ENCODE data around the gene HSPD1. TPM values are rescaled to one million over a fixed set of nuclear protein-coding genes. Genes with fewer than 3 reads are reported as not detected.
A peak's percentile ranks its signal among the peaks of the same experiment; 100 is the strongest.
"Not testable (repeated sequence)": the region's sequence is repeated elsewhere in the genome, so short reads cannot be mapped to it uniquely, and the experiment has no call there.

HSPD1 gene
- total RNA-seq, 1 donor from 2014 or later, result 322 TPM

GRCh38 chr2:197496695-197497094 is 2.9 kb downstream of the HSPD1 start:
- no peak for DNase-seq

- DNase-seq, result no peak
Measured at GRCh38 chr2:197495433-197496134, 4.1 kb downstream of the HSPD1 start.

- DNase-seq, result no peak
Measured at GRCh38 chr2:197487385-197487784, 12.3 kb downstream of the HSPD1 start.

GRCh38 chr2:197486175-197486574 is 13.5 kb downstream of the HSPD1 start:
- no peak for DNase-seq

- not testable (repeated sequence) for DNase-seq
Measured at GRCh38 chr2:197484248-197484647, 15.4 kb downstream of the HSPD1 start.

GRCh38 chr2:197480165-197481036 is 19.2 kb downstream of the HSPD1 start:
- DNase-seq, result no peak

- no peak for DNase-seq
Measured at GRCh38 chr2:197477797-197478196, 21.8 kb downstream of the HSPD1 start.

- no peak for DNase-seq
Measured at GRCh38 chr2:197472166-197472565, 27.5 kb downstream of the HSPD1 start.

- no peak for DNase-seq
Measured at GRCh38 chr2:197464175-197464574, 35.5 kb downstream of the HSPD1 start.

GRCh38 chr2:197461057-197461456 is 38.6 kb downstream of the HSPD1 start:
- DNase-seq, result no peak

- no peak for DNase-seq
Measured at GRCh38 chr2:197460649-197461048, 39.0 kb downstream of the HSPD1 start.

- DNase-seq, result no peak
Measured at GRCh38 chr2:197455428-197455827, 44.2 kb downstream of the HSPD1 start.

GRCh38 chr2:197454923-197455322 is 44.7 kb downstream of the HSPD1 start:
- DNase-seq, result no peak

GRCh38 chr2:197453914-197454398 is 45.7 kb downstream of the HSPD1 start:
- no peak for DNase-seq

- peak; percentile 100 for DNase-seq
Measured at GRCh38 chr2:197453123-197453913, 46.3 kb downstream of the HSPD1 start, which contains the start of gene COQ10B. Gene COQ10B, plus strand, starts transcription at chr2:197453552. Its CDS starts 9 bp downstream, at chr2:197453561.

GRCh38 chr2:197452754-197453122 is 46.9 kb downstream of the HSPD1 start:
- no peak for DNase-seq

- not testable (repeated sequence) for DNase-seq
Measured at GRCh38 chr2:197450935-197451358, 48.7 kb downstream of the HSPD1 start.

GRCh38 chr2:197450465-197450864 is 49.2 kb downstream of the HSPD1 start:
- DNase-seq, result no peak

- no peak for DNase-seq
Measured at GRCh38 chr2:197446844-197447243, 52.8 kb downstream of the HSPD1 start.

GRCh38 chr2:197445746-197446145 is 53.9 kb downstream of the HSPD1 start:
- no peak for DNase-seq

GRCh38 chr2:197442857-197443256 is 56.8 kb downstream of the HSPD1 start:
- DNase-seq, result no peak

- DNase-seq, result no peak
Measured at GRCh38 chr2:197437380-197437779, 62.3 kb downstream of the HSPD1 start.

Data from tongue (tissue), 2 donors.